HuH-7 (cell line): ENCODE measurements around the gene NAA80.
A peak's percentile ranks its signal among the peaks of the same experiment; 100 is the strongest.
"Not testable (repeated sequence)": the region's sequence is repeated elsewhere in the genome, so short reads cannot be mapped to it uniquely, and the experiment has no call there.

Experiments used
- DNase-seq: peaks from one replicate; pipeline ENCODE4 v3.0.0; 2011; ENCODE audit warnings: low spot score

The NAA80 gene

GRCh38 chr3:50314342-50314741 lies 15.1 kb upstream of the NAA80 start:
- DNase-seq: no peak

- DNase-seq: not testable (repeated sequence)
Observed at GRCh38 chr3:50312041-50312440, 12.8 kb upstream of the NAA80 start.

DNA sequence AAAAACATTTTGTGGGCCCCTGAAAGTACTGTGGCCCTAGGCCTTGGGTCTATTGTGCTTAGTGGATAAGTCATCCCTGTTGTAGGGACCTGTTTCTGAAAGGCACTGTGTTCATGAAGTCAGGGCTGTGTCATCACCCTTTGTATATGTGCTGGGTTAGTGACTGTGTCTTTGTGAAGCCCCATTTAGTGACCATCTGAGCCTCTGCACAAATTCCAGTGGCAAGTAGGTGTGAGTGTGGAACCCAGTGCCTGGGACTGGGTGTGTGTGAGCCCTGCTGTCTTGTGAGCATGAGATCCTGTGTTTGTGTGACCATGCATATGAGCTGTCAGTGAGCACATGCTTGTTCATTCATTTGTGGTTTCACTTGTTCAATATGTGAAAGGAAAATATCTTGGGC lies 5.4 kb upstream of the NAA80 start:
- DNase-seq: no peak

DNA sequence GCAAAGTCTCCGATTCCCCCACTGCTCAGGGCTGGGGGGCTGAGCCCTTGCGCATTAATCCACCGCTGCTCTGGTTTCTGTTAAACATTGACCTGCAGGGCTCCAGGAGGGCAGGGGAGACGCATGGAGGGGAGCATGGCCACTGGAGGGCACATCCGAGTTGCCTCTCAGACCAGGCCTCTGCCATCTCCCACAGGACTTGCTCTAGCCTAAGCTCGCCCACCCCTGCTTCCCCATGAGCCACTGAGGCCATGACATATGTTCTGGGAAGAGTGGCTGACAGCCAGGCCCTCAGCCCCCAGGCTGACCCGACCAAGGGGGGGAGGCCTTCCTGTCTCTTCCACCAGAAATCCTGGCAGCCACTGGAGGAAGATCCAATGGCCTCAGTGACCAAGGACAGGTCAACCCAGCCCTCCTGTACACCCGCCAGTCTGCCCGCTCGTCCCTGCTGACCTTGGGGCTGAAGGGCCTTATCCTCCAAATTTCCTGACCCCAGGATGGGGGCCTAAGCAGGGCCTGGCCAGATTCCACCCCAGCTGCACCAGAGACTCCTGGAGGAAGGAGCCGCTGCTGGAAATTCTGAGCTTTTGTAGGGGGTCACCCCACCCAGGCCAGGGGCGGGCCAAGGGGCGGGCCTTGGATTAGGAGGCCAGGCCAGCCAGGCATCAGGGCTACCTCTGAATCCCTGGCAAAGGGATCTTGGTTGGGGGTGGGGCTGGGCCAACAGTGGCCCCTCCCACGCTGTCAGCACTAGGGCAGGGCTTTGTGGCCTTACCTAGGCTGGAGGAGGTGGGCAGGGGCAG lies 4.0 kb upstream of the NAA80 start, which contains the start of gene HYAL1:
Gene HYAL1 (minus strand): TSS at position 562 of the 803 bp plus-strand sequence. CDS start 618 bp downstream, outside the sequence.
- DNase-seq: no peak

DNA sequence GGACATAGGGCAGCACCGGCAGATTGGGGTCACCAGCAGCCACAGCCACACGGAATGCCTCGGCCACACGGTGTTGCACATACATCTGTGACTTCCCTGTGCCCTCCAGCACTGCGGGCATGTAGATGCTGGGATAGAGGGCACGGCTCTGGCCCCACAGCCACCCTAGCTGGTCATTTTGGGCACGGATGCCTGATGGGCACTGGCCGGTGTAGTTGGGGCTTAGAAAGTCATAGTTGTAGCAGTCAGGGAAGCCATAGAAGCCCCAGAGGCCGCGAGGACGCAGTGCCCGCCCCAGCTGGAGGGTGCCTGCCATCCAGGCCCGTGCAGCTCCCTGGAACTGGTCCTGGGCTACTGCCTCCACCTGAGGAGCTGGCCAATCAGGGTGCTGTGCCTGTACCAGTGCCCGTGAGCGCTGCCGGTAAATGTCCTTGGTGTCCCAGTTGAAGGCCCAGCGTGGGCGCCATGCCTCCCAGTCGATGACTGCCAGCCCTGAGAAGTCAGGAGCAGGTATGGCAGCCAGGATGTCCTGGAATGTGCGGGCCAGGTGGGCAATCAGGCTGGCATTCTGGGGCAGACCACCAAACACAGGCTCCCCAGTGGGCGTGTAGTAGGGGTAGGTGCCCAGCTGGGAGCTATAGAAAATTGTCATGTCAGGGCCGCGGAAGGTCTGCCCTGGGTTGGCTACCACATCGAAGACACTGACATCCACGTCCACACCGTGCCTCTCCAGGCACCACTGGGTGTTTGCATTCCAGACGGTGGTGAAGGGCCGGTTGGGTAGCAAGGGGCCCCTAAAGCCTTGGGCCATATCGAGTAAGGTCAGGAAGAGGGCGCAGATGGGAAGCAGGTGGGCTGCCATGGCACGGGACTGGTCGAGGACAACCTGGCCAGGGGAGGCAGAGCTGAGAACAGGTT lies 3.1 kb upstream of the NAA80 start:
- DNase-seq: no peak

DNA sequence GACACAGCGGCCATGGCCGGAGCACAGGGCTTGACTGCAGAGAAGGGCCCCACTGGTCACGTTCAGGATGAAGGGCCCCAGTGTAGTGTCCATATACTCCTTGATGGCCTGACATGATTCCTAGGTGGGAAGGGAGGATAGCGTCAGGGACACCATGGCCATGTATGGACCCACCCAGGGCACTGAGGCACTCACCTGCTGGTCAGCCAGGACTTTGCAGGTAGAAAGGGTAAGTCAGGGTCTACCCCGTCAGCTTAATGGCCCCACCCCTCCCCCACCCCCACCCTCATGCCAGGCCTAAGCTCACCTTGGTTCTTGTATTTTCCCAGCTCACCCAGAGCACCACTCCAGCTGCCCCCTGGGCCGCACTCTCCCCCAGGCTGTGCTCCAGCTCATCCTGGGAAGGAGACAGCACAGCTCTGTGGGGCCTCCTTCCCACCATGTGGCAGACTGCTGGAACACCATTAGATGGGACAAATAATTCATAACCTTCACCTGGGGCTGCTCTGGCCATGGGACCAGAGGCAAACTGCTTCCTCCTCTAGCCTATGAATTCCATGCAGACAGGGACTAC lies 1.6 kb upstream of the NAA80 start:
- no peak for DNase-seq

DNA sequence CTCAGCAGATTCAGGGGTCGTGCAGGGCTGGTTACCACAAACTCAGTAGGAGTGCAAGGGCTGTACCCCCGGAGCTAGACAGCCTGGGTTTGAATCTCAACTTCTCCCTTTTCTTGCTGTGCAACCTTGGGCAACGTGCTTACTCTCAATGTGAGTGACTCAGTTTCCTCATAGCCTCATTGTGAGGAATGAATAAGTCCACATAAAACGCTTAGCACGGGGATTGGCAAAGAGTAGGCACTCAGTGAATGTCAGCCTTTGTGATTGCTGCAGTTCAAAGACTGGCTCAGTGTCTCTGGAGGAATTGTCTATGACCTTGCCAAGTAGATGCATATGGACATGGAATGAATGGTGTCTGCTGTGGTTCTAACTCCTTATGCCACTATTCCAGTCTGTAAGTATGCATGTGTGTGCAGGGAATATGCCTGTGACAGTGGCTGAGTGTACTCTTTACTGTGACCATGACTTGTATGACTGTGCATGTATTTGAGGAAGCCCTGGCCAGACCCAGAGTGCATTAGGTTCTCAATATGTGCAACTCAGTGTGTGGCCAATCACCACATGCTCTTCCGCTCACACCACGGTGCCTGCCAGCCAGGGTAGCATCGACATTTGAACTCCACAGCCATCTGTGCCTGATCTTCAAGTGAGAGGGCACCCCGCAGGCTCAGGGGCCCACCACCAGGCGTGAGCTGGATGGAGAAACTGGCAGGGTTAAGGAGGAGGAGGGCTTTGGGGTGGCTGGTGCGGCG lies 900 bp upstream of the NAA80 start:
- DNase-seq: no peak

DNA sequence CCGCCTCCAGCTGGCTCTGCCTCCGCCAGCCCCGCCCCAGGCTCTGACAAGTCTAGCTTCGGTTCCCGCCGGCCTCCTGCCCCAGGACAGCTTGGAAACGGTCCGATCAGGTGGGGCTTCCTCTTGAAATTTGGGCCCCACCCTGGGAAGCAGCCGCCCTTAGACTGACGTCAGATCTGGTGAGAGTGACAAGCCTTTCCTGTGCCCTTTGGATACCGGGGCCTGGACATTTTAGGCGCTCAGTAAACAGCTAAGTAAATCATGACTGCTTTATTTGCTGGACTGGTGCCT lies 378 bp upstream of the NAA80 start:
- DNase-seq: no peak

- peak; percentile 49 for DNase-seq
Observed at GRCh38 chr3:50297896-50298725, 1.1 kb downstream of the NAA80 start.

DNA sequence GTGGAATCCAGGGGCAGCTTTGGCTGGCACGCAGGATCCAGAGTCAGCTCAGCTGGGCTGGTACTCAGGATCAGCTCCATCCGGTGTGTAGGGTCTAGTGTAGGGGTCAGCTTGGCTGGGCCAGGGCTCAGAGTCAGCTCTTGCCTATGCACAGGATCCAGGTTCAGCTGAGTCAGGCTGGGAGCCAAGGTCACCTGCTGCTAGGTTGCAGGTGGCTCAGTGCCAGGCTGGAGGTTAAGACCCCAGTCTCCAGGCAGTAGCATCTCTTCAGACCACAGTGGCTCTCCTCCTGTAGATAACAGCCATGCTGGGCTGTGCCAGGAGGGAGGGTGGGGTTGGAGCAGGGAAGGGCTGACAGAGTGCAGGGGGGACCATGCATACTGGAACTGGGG lies 1.8 kb downstream of the NAA80 start:
- DNase-seq: no peak

DNA sequence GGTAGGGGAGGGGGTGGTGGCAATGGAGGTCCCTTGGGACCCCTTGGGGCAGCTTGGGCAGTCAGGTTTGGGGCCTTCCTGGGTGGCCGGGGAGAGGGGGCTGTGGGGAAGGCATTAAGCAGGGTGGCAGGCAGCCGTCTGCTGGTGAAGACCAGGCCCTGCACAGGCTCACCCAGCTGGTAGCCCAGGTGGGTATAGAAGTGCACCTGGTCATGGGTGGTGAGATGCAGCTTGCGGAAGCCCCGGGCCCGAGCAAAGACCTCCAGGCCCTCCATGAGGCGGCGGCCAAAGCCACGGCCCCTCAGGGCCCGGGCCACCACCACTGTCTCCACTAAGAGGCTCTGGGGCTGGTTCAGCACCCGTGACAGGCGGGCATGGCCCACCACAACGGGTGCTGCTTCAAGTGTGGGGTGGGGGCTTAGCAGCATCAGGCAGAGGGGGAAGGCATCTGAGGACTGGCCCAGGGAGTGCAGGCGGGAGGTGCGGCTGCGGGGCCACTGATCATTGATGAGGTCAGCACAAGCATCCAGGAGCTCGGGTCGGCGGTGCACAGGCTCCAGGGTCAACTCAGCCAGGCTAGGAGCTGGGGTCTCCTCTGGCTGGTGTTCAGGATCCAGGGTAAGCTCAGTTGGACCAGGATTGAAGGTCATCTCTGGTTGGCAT lies 2.4 kb downstream of the NAA80 start:
- DNase-seq: no peak

DNA sequence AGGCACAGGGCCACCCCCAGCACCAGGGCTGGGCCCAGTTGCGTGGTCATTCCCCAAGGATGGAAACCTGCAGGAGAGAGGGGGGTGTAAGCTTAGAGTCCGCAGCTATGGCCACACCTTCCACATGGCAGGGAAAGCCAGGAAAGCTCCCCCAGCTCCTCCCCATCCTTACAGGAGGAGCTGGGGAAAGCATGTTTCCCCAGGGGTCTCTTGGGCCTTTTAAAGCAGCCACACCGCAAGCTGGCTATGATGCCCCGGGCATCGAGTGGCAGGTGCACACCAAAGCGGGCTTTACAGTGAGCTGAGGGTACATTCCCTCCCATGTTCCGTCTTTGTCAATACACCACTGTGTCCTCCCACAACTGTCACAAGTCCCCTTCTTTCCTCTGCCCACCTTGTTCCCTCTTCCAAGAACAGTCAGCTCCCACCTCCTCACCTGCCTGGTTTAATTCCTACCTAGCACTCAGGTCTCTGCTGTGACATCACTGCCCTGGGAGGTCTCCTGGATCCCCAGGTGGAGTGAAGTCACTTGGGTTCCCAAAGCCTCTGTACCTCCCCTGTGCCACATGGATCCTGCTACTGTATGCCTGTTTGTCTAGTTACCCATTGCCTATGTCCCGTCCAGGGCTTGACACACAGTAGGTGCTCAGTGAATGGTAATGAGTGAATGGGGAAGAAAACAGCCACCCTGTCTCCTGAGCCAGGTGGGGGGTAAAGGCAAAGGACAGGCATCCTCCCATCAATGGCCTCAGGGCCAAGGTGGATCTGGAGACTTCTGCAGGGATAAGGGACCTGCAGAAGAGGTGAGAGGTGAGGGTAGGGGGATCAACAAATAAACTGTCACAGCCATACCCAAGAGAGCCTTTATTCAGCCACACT lies 3.4 kb downstream of the NAA80 start:
- DNase-seq: no peak

GRCh38 chr3:50294492-50295403 lies 4.5 kb downstream of the NAA80 start:
- no peak for DNase-seq

- no peak for DNase-seq
Observed at GRCh38 chr3:50294089-50294488, 5.1 kb downstream of the NAA80 start.

DNA sequence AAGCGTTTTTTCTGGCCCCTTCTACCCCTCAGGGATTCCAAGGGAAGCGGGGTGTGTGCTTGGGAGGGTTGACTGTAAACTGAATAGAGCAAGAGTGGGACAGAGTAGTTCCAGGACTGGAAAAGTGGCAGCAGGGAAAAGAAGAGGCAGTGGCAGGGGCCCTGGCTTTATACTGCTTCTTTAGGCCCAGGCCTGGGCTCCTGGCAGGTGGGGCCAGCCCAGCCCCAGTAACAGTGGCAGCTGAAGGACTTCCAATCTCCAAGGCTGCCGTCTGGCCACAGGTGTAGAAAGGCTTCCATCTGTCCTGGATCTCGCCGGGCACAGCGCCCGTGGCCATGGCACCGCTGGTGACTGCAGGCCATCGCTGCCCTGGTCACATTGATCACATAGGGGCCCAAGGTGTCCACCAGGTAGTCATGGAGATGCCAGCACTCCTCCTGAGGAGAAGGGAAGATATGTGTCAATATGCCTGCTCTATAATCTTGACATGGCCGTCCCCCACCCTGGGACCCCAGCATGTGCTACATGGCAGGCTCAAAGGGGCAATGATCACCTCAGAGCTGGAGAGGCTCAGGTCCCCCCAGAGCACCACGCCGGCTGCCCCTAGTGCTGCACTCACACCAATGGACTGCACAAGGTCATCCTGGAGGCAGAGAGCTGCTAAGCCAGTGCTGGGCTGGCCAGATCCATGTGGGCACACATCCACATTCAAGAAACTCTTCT lies 6.0 kb downstream of the NAA80 start:
- DNase-seq: no peak

DNA sequence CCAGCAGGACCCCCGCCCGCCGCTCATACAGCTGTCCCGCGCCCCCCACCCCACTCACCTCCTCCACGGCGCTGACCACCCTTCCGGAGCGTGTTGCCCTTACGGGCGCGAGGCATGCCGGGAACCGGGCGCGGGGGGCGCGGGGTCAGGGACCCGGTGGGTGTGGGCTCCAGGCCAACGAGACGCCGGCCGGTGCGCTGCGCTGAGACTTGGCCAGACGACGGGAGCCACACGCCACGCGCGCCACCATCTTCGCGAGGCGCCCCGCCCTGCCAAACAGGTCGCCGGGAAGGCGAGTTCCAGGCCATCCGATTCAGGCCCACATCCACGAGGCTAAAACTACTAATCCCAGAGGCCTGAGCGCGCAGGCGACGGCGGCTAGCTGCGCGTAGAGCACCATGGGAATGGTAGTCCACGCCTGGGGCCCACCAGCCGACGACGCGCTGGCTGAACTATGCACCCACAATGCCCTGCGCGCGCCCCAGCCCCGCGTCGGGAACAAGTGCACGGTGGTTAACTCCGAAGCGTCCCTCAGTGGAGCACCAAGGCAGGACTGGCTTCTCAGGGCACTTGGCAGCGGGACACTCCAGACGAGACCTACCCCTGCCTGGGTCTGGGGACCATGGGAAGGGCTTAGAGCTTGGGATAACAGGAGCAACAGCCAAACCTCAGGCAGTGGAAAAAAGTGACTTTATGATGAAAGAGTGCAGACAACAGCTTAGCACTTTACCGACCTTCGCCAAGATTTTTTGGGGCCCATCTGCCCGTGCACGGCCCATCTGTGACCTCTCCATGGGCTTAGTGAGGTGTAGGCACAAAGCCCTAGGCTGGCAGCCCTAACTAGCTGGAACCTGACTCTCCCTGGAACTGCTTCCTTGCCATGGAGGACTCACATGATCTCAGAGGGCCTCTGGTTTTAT lies 6.8 kb downstream of the NAA80 start, which contains the start of gene IFRD2:
Gene IFRD2 (minus strand): TSS at position 271 of the 920 bp plus-strand sequence. CDS start 155 bp downstream, at position 116.
- DNase-seq: peak; percentile 94
